HEK293 (cell line): ENCODE measurements around the gene EFNA2.

Experiments
- IKZF3 ChIP-seq: fragments of 450-650 bp; IDR thresholded peaks from 2 replicates; pipeline ENCODE4 v1.5.0; 2018; ENCODE audit warnings: missing biosample characterization, mild to moderate bottlenecking, missing genetic modification characterization, moderate library complexity
- KLF10 ChIP-seq: fragments of 450-650 bp; IDR thresholded peaks from 2 replicates; pipeline ENCODE4 v1.5.1; 2018; ENCODE audit warnings: missing biosample characterization, mild to moderate bottlenecking, missing genetic modification characterization
- KLF7 ChIP-seq: fragments of 450-650 bp; formaldehyde crosslinking; IDR thresholded peaks from 2 replicates; pipeline ENCODE4 v1.5.1; 2016; ENCODE audit warnings: missing biosample characterization, missing genetic modification characterization, borderline replicate concordance
- MYNN ChIP-seq: fragments of 450-650 bp; formaldehyde crosslinking; IDR thresholded peaks from 2 replicates; pipeline ENCODE4 v1.5.1; 2016; ENCODE audit warnings: missing biosample characterization, missing genetic modification characterization, borderline replicate concordance
- MZF1 ChIP-seq: fragments of 450-650 bp; formaldehyde crosslinking; IDR thresholded peaks from 2 replicates; pipeline ENCODE4 v1.5.1; 2017; ENCODE audit warnings: missing biosample characterization, missing genetic modification characterization, borderline replicate concordance
- SP3 ChIP-seq: fragments of 450-650 bp; formaldehyde crosslinking; IDR thresholded peaks from 2 replicates; pipeline ENCODE4 v1.5.1; 2016; ENCODE audit warnings: missing biosample characterization, missing genetic modification characterization
- ZFHX2 ChIP-seq: fragments of 450-650 bp; formaldehyde crosslinking; conservative IDR thresholded peaks from 2 replicates; pipeline ENCODE4 v1.5.1; 2016; ENCODE audit warnings: missing biosample characterization, missing genetic modification characterization
- ZNF114 ChIP-seq: fragments of 450-650 bp; formaldehyde crosslinking; IDR thresholded peaks from 2 replicates; pipeline ENCODE4 v1.5.0; 2017; ENCODE audit warnings: missing biosample characterization, missing genetic modification characterization
- ZNF140 ChIP-seq: fragments of 450-650 bp; formaldehyde crosslinking; IDR thresholded peaks from 2 replicates; pipeline ENCODE4 v1.5.1; 2016; ENCODE audit warnings: missing biosample characterization, missing genetic modification characterization
- ZNF155 ChIP-seq: fragments of 450-650 bp; formaldehyde crosslinking; IDR thresholded peaks from 2 replicates; pipeline ENCODE4 v1.5.1; 2016; ENCODE audit warnings: missing biosample characterization, missing genetic modification characterization
- ZNF184 ChIP-seq: fragments of 450-650 bp; IDR thresholded peaks from 2 replicates; pipeline ENCODE4 v1.5.1; 2018; ENCODE audit warnings: missing biosample characterization, mild to moderate bottlenecking, missing genetic modification characterization
- ZNF239 ChIP-seq: fragments of 450-650 bp; formaldehyde crosslinking; IDR thresholded peaks from 2 replicates; pipeline ENCODE4 v1.5.1; 2016; ENCODE audit warnings: missing biosample characterization, missing genetic modification characterization
- ZNF335 ChIP-seq: fragments of 450-650 bp; formaldehyde crosslinking; conservative IDR thresholded peaks from 2 replicates; pipeline ENCODE4 v1.5.1; 2016; ENCODE audit warnings: missing biosample characterization, missing genetic modification characterization
- ZNF350 ChIP-seq: fragments of 450-650 bp; formaldehyde crosslinking; IDR thresholded peaks from 2 replicates; pipeline ENCODE4 v1.5.0; 2017; ENCODE audit warnings: missing biosample characterization, mild to moderate bottlenecking, missing genetic modification characterization
- ZNF37A ChIP-seq: fragments of 450-650 bp; IDR thresholded peaks from 2 replicates; pipeline ENCODE4 v1.5.1; 2018; ENCODE audit warnings: missing biosample characterization, missing genetic modification characterization
- ZNF549 ChIP-seq: fragments of 450-650 bp; IDR thresholded peaks from 2 replicates; pipeline ENCODE4 v1.5.1; 2018; ENCODE audit warnings: missing biosample characterization, missing genetic modification characterization, mild to moderate bottlenecking, inconsistent platforms, moderate library complexity
- ZNF600 ChIP-seq: fragments of 450-650 bp; formaldehyde crosslinking; IDR thresholded peaks from 2 replicates; pipeline ENCODE4 v1.5.1; 2016; ENCODE audit warnings: missing biosample characterization, missing genetic modification characterization
- ZNF626 ChIP-seq: fragments of 450-650 bp; sonication (Bioruptor Pico); formaldehyde crosslinking; IDR thresholded peaks from 2 replicates; pipeline ENCODE4 v1.5.1; 2018; ENCODE audit warnings: missing biosample characterization, missing genetic modification characterization, inconsistent platforms
- ZNF660 ChIP-seq: fragments of 450-650 bp; IDR thresholded peaks from 2 replicates; pipeline ENCODE4 v1.5.1; 2018; ENCODE audit warnings: missing biosample characterization, mild to moderate bottlenecking, missing genetic modification characterization
- ZNF677 ChIP-seq: fragments of 450-650 bp; IDR thresholded peaks from 2 replicates; pipeline ENCODE4 v1.5.0; 2018; ENCODE audit warnings: missing biosample characterization, mild to moderate bottlenecking, missing genetic modification characterization, moderate library complexity
- ZNF707 ChIP-seq: fragments of 450-650 bp; formaldehyde crosslinking; IDR thresholded peaks from 2 replicates; pipeline ENCODE4 v1.5.1; 2016; ENCODE audit warnings: missing biosample characterization, missing genetic modification characterization
- ZNF785 ChIP-seq: fragments of 450-650 bp; formaldehyde crosslinking; IDR thresholded peaks from 2 replicates; pipeline ENCODE4 v1.5.1; 2016; ENCODE audit warnings: missing biosample characterization, missing genetic modification characterization
- ZNF837 ChIP-seq: fragments of 450-650 bp; formaldehyde crosslinking; IDR thresholded peaks from 2 replicates; pipeline ENCODE4 v1.5.1; 2016; ENCODE audit warnings: missing biosample characterization, missing genetic modification characterization
- ZNF843 ChIP-seq: fragments of 450-650 bp; formaldehyde crosslinking; IDR thresholded peaks from 2 replicates; pipeline ENCODE4 v1.5.1; 2016; ENCODE audit warnings: missing biosample characterization, missing genetic modification characterization
- TF ChIP-seq, protein P1 (sequence below): fragments of 450-650 bp; formaldehyde crosslinking; IDR thresholded peaks from 2 replicates; pipeline ENCODE4 v1.5.1; 2016; ENCODE audit warnings: missing biosample characterization, missing genetic modification characterization, borderline replicate concordance
- TF ChIP-seq, protein P2 (sequence below): sonication (generic); formaldehyde crosslinking; IDR thresholded peaks from 2 replicates; pipeline ENCODE4 v1.8.1; 2022; ENCODE audit warnings: mild to moderate bottlenecking, moderate library complexity, missing genetic modification reagents
- TF ChIP-seq, protein P3 (sequence below): fragments of 450-650 bp; formaldehyde crosslinking; IDR thresholded peaks from 2 replicates; pipeline ENCODE4 v1.5.0; 2017; ENCODE audit warnings: missing biosample characterization, missing genetic modification characterization, borderline replicate concordance
- TF ChIP-seq, protein P4 (sequence below): fragments of 450-650 bp; formaldehyde crosslinking; IDR thresholded peaks from 2 replicates; pipeline ENCODE4 v1.5.1; 2016; ENCODE audit warnings: missing biosample characterization, missing genetic modification characterization
- TF ChIP-seq, protein P5 (sequence below): fragments of 450-650 bp; formaldehyde crosslinking; conservative IDR thresholded peaks from 2 replicates; pipeline ENCODE4 v1.5.1; 2016; ENCODE audit warnings: low read depth, missing biosample characterization, missing genetic modification characterization

Gene EFNA2

DNA sequence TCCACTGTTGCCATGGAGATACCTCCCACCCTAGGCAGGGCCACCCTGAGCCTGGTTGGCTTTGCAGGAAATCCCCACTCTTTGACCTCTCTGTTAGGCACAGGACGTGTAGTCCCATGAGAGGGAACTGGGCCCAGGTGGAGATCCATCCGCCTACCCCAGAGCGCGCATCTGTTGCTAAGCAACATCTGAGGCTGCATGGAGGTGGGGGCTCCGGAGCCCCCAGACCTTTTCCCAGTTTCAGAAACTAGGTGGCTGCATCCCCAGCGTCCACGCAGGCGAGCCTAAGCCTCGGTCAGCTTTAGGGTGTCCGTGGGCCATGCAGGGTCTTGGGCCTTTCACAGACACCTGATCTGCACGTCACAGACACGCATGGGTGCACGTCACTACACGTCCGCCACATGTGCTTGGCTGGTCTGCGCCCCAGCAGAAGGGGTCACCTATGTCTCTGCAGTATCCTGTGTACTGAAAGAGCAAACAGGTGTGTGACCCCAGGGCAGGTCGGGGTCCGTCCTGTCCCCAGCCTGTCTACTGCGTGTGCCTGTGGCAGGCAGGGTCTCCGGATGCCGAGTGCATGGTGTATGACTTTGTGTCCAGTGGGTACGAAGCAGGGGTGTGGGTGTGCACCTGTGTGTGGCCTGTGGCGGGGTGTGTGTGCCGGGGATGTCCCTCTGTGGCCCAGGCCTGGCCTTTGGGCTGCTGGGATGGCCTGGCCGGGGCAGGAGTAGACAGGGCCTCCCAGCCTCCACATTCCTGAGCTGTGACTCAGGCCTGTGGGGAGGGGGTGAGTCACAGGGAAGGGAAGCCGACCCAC is 20.7 kb upstream of the EFNA2 start (continued):
- TF ChIP-seq KLF10 (tag by site-specific recombination) (peak; percentile 24; the same call in 1 of the 2 replicates), ZNF677 (tag by site-specific recombination) (no peak), ZNF335 (peak; percentile 99), ZNF184 (no peak), MZF1 (tag by site-specific recombination) (no peak), SP3 (no peak), ZNF37A (tag by site-specific recombination) (no peak), ZNF837 (no peak), IKZF3 (tag by site-specific recombination) (no peak), ZNF600 (tag by site-specific recombination) (peak; percentile 90), ZNF239 (tag by site-specific recombination) (no peak), ZFHX2 (peak; percentile 50), ZNF549 (no peak), ZNF155 (tag by site-specific recombination) (no peak), ZNF785 (tag by site-specific recombination) (no peak), ZNF114 (tag by site-specific recombination) (no peak), ZNF843 (tag by site-specific recombination) (no peak), ZNF707 (0 out of 2 replicates have a peak, but pooled peaks have one; percentile 35), ZNF660 (tag by site-specific recombination) (no peak), ZNF140 (tag by site-specific recombination) (no peak), ZNF626 (no peak), KLF7 (no peak), MYNN (tag by site-specific recombination) (no peak), ZNF350 (tag by site-specific recombination) (no peak)
- TF ChIP-seq, protein P1, sequence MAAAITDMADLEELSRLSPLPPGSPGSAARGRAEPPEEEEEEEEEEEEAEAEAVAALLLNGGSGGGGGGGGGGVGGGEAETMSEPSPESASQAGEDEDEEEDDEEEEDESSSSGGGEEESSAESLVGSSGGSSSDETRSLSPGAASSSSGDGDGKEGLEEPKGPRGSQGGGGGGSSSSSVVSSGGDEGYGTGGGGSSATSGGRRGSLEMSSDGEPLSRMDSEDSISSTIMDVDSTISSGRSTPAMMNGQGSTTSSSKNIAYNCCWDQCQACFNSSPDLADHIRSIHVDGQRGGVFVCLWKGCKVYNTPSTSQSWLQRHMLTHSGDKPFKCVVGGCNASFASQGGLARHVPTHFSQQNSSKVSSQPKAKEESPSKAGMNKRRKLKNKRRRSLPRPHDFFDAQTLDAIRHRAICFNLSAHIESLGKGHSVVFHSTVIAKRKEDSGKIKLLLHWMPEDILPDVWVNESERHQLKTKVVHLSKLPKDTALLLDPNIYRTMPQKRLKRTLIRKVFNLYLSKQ = 0 out of 2 replicates have a peak, but pooled peaks have one; percentile 10
- TF ChIP-seq, protein P2, sequence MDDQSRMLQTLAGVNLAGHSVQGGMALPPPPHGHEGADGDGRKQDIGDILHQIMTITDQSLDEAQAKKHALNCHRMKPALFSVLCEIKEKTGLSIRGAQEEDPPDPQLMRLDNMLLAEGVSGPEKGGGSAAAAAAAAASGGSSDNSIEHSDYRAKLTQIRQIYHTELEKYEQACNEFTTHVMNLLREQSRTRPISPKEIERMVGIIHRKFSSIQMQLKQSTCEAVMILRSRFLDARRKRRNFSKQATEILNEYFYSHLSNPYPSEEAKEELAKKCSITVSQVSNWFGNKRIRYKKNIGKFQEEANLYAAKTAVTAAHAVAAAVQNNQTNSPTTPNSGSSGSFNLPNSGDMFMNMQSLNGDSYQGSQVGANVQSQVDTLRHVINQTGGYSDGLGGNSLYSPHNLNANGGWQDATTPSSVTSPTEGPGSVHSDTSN (CRISPR knock-in tag) = no peak
- TF ChIP-seq, protein P3, sequence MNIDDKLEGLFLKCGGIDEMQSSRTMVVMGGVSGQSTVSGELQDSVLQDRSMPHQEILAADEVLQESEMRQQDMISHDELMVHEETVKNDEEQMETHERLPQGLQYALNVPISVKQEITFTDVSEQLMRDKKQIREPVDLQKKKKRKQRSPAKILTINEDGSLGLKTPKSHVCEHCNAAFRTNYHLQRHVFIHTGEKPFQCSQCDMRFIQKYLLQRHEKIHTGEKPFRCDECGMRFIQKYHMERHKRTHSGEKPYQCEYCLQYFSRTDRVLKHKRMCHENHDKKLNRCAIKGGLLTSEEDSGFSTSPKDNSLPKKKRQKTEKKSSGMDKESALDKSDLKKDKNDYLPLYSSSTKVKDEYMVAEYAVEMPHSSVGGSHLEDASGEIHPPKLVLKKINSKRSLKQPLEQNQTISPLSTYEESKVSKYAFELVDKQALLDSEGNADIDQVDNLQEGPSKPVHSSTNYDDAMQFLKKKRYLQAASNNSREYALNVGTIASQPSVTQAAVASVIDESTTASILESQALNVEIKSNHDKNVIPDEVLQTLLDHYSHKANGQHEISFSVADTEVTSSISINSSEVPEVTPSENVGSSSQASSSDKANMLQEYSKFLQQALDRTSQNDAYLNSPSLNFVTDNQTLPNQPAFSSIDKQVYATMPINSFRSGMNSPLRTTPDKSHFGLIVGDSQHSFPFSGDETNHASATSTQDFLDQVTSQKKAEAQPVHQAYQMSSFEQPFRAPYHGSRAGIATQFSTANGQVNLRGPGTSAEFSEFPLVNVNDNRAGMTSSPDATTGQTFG (tag by site-specific recombination) = no peak
- TF ChIP-seq, protein P4, sequence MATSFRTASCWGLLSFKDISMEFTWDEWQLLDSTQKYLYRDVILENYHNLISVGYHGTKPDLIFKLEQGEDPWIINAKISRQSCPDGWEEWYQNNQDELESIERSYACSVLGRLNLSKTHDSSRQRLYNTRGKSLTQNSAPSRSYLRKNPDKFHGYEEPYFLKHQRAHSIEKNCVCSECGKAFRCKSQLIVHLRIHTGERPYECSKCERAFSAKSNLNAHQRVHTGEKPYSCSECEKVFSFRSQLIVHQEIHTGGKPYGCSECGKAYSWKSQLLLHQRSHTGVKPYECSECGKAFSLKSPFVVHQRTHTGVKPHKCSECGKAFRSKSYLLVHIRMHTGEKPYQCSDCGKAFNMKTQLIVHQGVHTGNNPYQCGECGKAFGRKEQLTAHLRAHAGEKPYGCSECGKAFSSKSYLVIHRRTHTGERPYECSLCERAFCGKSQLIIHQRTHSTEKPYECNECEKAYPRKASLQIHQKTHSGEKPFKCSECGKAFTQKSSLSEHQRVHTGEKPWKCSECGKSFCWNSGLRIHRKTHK (tag by site-specific recombination) = no peak
- TF ChIP-seq, protein P5, sequence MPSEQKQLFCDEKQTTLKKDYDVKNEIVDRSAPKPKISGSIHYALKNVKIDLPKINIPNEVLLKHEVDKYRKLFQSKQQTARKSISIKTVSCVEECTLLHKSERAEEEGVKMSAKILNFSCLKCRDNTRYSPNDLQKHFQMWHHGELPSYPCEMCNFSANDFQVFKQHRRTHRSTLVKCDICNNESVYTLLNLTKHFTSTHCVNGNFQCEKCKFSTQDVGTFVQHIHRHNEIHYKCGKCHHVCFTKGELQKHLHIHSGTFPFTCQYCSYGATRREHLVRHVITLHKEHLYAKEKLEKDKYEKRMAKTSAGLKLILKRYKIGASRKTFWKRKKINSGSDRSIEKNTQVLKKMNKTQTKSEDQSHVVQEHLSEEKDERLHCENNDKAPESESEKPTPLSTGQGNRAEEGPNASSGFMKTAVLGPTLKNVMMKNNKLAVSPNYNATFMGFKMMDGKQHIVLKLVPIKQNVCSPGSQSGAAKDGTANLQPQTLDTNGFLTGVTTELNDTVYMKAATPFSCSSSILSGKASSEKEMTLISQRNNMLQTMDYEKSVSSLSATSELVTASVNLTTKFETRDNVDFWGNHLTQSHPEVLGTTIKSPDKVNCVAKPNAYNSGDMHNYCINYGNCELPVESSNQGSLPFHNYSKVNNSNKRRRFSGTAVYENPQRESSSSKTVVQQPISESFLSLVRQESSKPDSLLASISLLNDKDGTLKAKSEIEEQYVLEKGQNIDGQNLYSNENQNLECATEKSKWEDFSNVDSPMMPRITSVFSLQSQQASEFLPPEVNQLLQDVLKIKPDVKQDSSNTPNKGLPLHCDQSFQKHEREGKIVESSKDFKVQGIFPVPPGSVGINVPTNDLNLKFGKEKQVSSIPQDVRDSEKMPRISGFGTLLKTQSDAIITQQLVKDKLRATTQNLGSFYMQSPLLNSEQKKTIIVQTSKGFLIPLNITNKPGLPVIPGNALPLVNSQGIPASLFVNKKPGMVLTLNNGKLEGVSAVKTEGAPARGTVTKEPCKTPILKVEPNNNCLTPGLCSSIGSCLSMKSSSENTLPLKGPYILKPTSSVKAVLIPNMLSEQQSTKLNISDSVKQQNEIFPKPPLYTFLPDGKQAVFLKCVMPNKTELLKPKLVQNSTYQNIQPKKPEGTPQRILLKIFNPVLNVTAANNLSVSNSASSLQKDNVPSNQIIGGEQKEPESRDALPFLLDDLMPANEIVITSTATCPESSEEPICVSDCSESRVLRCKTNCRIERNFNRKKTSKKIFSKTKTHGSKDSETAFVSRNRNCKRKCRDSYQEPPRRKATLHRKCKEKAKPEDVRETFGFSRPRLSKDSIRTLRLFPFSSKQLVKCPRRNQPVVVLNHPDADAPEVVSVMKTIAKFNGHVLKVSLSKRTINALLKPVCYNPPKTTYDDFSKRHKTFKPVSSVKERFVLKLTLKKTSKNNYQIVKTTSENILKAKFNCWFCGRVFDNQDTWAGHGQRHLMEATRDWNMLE (tag by site-specific recombination) = no peak
